Keratinocyte (primary cell): ENCODE results near the gene CACNA1B. TPM values are rescaled to one million over a fixed set of nuclear protein-coding genes. Genes with fewer than 3 reads are reported as not detected.

Experiments
- DNase-seq: peaks from one replicate; pipeline ENCODE4 v3.0.0-alpha.2; 2011; ENCODE audit warnings: low read depth, missing footprints, low spot score
- FAIRE-seq: peaks from 2 replicates; lab custom pipeline; 2011; peaks lifted over from hg19 to GRCh38; lab: Jason Lieb, UNC
- H2AFZ ChIP-seq: 2 replicates; pipeline ENCODE4 v1.6.0; 2012; ENCODE audit warnings: low read length, control low read depth, inconsistent platforms; ENCODE audit not compliant: control insufficient read depth
- H3K27ac ChIP-seq: 2 replicates; pipeline ENCODE4 v1.5.1; 2011; ENCODE audit warnings: low read length; ENCODE audit not compliant: control insufficient read depth, insufficient read depth
- H3K27me3 ChIP-seq: 3 replicates; pipeline ENCODE4 v1.6.0; 2011; ENCODE audit warnings: low read length; ENCODE audit not compliant: control insufficient read depth, insufficient read depth; ENCODE audit errors: extremely low read depth
- H3K36me3 ChIP-seq, 2 experiments: 2 replicates in 1 of 2; 3 replicates in 1 of 2; pipeline ENCODE4 v1.5.1; 2011; ENCODE audit warnings: low read length in 2 of 2, mild to moderate bottlenecking in 1 of 2; ENCODE audit not compliant: control insufficient read depth in 2 of 2, insufficient read depth in 2 of 2; ENCODE audit errors: extremely low read depth in 1 of 2
- H3K4me1 ChIP-seq: 3 replicates; pipeline ENCODE4 v1.5.1; 2011; ENCODE audit warnings: low read length; ENCODE audit not compliant: control insufficient read depth, insufficient read depth; ENCODE audit errors: extremely low read depth
- H3K4me2 ChIP-seq: 3 replicates; pipeline ENCODE4 v1.6.0; 2011; ENCODE audit warnings: low read depth, low read length; ENCODE audit not compliant: control insufficient read depth, insufficient read depth; ENCODE audit errors: extremely low read depth
- H3K4me3 ChIP-seq, 3 experiments: fragments of 200-600 bp in 1 of 3; sonication (generic) in 1 of 3; 2 replicates in 2 of 3; 3 replicates in 1 of 3; pipeline ENCODE4 v1.5.1; 2011 to 2016; ENCODE audit warnings: low read length in 3 of 3, mild to moderate bottlenecking in 3 of 3, control low read depth in 2 of 3, inconsistent platforms in 1 of 3, low read depth in 1 of 3, mixed read lengths in 1 of 3, mixed run types in 1 of 3, moderate library complexity in 1 of 3; ENCODE audit not compliant: control insufficient read depth in 2 of 3, insufficient read depth in 2 of 3; ENCODE audit errors: extremely low read depth in 1 of 3
- H3K79me2 ChIP-seq: 2 replicates; pipeline ENCODE4 v1.6.0; 2012; ENCODE audit warnings: low read length; ENCODE audit not compliant: control insufficient read depth, insufficient read depth
- H3K9ac ChIP-seq: 3 replicates; pipeline ENCODE4 v1.6.0; 2011; ENCODE audit warnings: low read length; ENCODE audit not compliant: control insufficient read depth, insufficient read depth; ENCODE audit errors: extremely low read depth
- H3K9me1 ChIP-seq: 3 replicates; pipeline ENCODE4 v1.6.0; 2011; ENCODE audit warnings: low read length; ENCODE audit not compliant: control insufficient read depth, insufficient read depth; ENCODE audit errors: extremely low read depth
- H3K9me3 ChIP-seq: 2 replicates; pipeline ENCODE4 v1.5.1; 2012; ENCODE audit warnings: low read depth, low read length; ENCODE audit not compliant: control insufficient read depth
- H4K20me1 ChIP-seq: 3 replicates; pipeline ENCODE4 v1.6.0; 2011; ENCODE audit warnings: low read length; ENCODE audit not compliant: control insufficient read depth, insufficient read depth; ENCODE audit errors: extremely low read depth
- EZH2 ChIP-seq: IDR thresholded peaks from one replicate; pipeline ENCODE4 v1.6.1; 2012; ENCODE audit warnings: inconsistent platforms, mild to moderate bottlenecking, low read length, moderate library complexity
- dilution Hi-C: fragments of 300-500 bp; cut with MboI; formaldehyde crosslinking; loops from one replicate; pipeline ENCODE4 v1.7.0; 2020; ENCODE audit warnings: low sequenced_read_pairs; ENCODE audit not compliant: extremely low pct_ligation_motif_present
- polyA plus RNA-seq, 5 experiments: library from polyadenylated mRNA; depleted of rRNA in 3 of 5; stranded (reverse) in 3 of 5; stranded (forward) in 1 of 5; unstranded in 1 of 5; fragments of >200 nt; gene quantifications; 1 replicate in 1 of 5; 2 replicates in 3 of 5; 3 replicates in 1 of 5; pipeline versions ENCODE4 v1.2.1 to v1.2.3, GENCODE V29; 2011 to 2012; ENCODE audit warnings: missing spikeins in 2 of 5, low read depth in 1 of 5, low replicate concordance in 1 of 5
- TF ChIP-seq, protein P1 (sequence below), 3 experiments: IDR thresholded peaks in 1 of 3; conservative IDR thresholded peaks in 1 of 3; optimal IDR thresholded peaks in 1 of 3; 2 replicates in 2 of 3; 3 replicates in 1 of 3; pipeline versions ENCODE3 to v1.5.1; 2011; ENCODE audit warnings: low read length in 3 of 3, mild to moderate bottlenecking in 3 of 3, moderate library complexity in 2 of 3, control low read depth in 1 of 3, inconsistent platforms in 1 of 3; ENCODE audit not compliant: insufficient read depth in 2 of 3; ENCODE audit errors: extremely low read depth in 1 of 3

CACNA1B gene
- polyA plus RNA-seq, 1 donor (not counting 4 experiments of a cell fraction or from before 2014, with no cell fraction given) = 0.01 TPM

DNA sequence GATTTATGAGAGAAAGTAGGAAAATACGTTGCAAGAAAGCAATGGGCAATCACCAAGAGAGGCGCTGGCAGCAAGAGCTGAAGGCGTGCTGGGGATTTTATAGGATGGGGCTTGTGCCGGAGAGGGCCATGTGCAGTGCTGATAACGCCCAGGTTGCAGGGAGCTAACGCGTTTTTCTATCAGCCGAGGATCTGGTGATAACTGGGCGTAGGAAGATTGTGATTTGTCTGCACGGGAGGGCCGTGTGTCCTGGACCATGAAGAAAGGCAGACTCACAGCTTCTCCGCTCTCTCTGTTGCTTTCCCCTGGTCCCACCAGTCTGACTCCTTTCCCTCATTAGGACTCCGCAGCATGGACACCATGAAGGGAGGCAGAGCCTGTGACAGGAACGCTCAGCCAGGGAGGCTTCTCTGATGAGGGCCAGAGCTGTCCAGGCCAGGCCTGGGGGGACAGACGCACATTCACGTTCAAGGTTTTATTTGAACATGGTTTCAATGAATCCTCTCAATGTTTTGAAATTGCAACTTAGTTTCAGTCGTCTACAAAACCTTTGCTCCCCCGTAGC, 11.9 kb upstream of the CACNA1B start:
- Histone ChIP-seq H3K27me3 (peaks cover 13% of the 10 kb centered on the region), H3K9ac (no peak overlapping the region), H3K36me3 (no peaks in the 10 kb centered on the region), H3K4me2 (no peak overlapping the region), H3K4me3 (no peak overlapping the region), H3K4me1 (no peaks in the 10 kb centered on the region), H3K9me1 (no peaks in the 10 kb centered on the region), H4K20me1 (no peaks in the 10 kb centered on the region), H3K79me2 (no peaks in the 10 kb centered on the region), H3K9me3 (no peaks in the 10 kb centered on the region), H3K27ac (no peak overlapping the region), H2AFZ (no peak overlapping the region)
- TF ChIP-seq, protein P1, sequence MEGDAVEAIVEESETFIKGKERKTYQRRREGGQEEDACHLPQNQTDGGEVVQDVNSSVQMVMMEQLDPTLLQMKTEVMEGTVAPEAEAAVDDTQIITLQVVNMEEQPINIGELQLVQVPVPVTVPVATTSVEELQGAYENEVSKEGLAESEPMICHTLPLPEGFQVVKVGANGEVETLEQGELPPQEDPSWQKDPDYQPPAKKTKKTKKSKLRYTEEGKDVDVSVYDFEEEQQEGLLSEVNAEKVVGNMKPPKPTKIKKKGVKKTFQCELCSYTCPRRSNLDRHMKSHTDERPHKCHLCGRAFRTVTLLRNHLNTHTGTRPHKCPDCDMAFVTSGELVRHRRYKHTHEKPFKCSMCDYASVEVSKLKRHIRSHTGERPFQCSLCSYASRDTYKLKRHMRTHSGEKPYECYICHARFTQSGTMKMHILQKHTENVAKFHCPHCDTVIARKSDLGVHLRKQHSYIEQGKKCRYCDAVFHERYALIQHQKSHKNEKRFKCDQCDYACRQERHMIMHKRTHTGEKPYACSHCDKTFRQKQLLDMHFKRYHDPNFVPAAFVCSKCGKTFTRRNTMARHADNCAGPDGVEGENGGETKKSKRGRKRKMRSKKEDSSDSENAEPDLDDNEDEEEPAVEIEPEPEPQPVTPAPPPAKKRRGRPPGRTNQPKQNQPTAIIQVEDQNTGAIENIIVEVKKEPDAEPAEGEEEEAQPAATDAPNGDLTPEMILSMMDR (optimal IDR thresholded peaks at IDR 0.05 in 1 of 3, IDR thresholded peaks at IDR 0.05 in 1 of 3, conservative IDR thresholded peaks at IDR 0.05 in 1 of 3; ENCODE audit: extremely low read depth in 1 of 3, insufficient read depth in 2 of 3, low read length in 3 of 3) = no peak
- TF ChIP-seq EZH2 = no peak
- dilution Hi-C loops = no loop called here
- FAIRE-seq (no peak), DNase-seq (no peak)

DNA sequence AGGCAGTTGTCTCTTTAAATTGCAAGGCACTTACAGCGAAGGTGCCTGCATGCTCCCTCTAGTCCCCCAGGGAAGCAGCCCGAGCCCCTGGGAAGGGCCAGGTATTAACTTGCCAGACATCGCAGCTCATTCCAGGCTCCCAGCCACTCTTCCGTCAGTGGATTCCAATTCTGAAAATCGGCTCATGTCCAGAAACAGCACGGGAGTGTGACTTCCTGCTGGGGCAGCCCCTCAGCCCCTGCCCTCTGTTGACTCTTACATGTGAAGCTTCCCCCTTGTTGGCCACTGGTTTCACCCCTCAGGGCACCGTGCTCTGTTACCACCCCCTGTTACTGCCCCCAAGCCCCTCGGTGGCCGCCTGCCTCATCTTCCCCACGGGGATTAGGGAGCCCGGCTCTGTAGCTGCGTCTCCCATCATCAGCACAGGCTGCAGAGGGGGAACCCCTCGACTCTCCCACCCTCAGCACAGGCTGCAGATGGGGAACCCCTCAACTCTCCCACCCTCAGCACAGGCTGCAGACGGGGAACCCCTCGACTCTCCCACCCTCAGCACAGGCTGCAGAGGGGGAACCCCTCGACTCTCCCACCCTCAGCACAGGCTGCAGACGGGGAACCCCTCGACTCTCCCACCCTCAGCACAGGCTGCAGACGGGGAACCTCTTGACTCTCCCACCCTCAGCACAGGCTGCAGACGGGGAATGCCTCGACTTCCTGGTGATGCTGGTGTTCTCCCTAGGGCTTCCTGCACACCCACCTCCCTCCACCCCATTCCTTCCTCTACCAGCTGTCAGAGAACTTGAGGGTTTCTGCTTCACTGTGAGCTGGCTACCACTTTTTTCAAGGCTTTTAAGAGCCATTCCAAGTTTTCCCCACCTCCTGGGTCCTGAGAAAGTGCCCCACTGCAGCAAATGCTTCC, 11.1 kb upstream of the CACNA1B start:
- no peaks in the 10 kb centered on the region for H3K36me3 ChIP-seq
- no peak overlapping the region for H3K27ac ChIP-seq
- H3K4me2 ChIP-seq = no peak overlapping the region
- no peak for DNase-seq
- no peaks in the 10 kb centered on the region for H3K79me2 ChIP-seq
- dilution Hi-C loops = no loop called here
- peaks cover 13% of the 10 kb centered on the region for H3K27me3 ChIP-seq
- no peaks in the 10 kb centered on the region for H3K9me1 ChIP-seq
- H3K9me3 ChIP-seq = no peaks in the 10 kb centered on the region
- no peaks in the 10 kb centered on the region for H3K4me1 ChIP-seq
- no peak for FAIRE-seq
- H2AFZ ChIP-seq = no peak overlapping the region
- no peak overlapping the region for H3K4me3 ChIP-seq
- no peak overlapping the region for H3K9ac ChIP-seq
- no peaks in the 10 kb centered on the region for H4K20me1 ChIP-seq
- TF ChIP-seq, protein P1 (optimal IDR thresholded peaks at IDR 0.05 in 1 of 3, IDR thresholded peaks at IDR 0.05 in 1 of 3, conservative IDR thresholded peaks at IDR 0.05 in 1 of 3; ENCODE audit: extremely low read depth in 1 of 3, insufficient read depth in 2 of 3, low read length in 3 of 3) = no peak
- no peak for TF ChIP-seq EZH2
